ENCODE measurements around the gene CCDC69.

- no peak for TF ChIP-seq CTCF (IDR thresholded peaks at IDR 0.05; ENCODE audit: insufficient read depth, low read length, poor library complexity, severe bottlenecking)
- TF ChIP-seq EZH2phosphoT487 (conservative IDR thresholded peaks at IDR 0.05; ENCODE audit: low read length) = no peak
These were observed 7.1 kb downstream of the CCDC69 start for GRCh38 chr5:151216781-151217180.
